Nephron progenitor cell (in vitro differentiated cells): ENCODE data around the gene TNPO3.

Experiments used
- DNase-seq: peaks from one replicate; pipeline ENCODE4 v3.0.0; 2021
- H3K27ac Mint-ChIP-seq: 2 replicates; pipeline ENCODE4 v1.8.0; 2021; ENCODE audit warnings: mild to moderate bottlenecking, moderate library complexity, mixed read lengths
- H3K27me3 Mint-ChIP-seq: 2 replicates; pipeline ENCODE4 v1.8.0; 2021; ENCODE audit warnings: mild to moderate bottlenecking, low read depth, mixed read lengths; ENCODE audit not compliant: poor library complexity
- H3K36me3 Mint-ChIP-seq: 2 replicates; pipeline ENCODE4 v1.8.0; 2021; ENCODE audit warnings: low read depth, mixed read lengths
- H3K4me1 Mint-ChIP-seq: 2 replicates; pipeline ENCODE4 v1.8.0; 2021; ENCODE audit warnings: mixed read lengths
- H3K4me3 Mint-ChIP-seq: 2 replicates; pipeline ENCODE4 v1.8.0; 2021; ENCODE audit warnings: mild to moderate bottlenecking, moderate library complexity, mixed read lengths
- H3K9me3 Mint-ChIP-seq: 2 replicates; pipeline ENCODE4 v1.8.0; 2021; ENCODE audit warnings: mild to moderate bottlenecking, moderate library complexity, mixed read lengths
- CTCF ChIP-seq: fragments of 200-600 bp; sonication (generic); IDR thresholded peaks from 2 replicates; pipeline ENCODE4 v1.5.0; 2021; ENCODE audit warnings: antibody characterized with exemption

TNPO3 gene

GRCh38 chr7:128941946-128942526 lies 112.9 kb downstream of the TNPO3 start:
- Mint-ChIP-seq H3K36me3 (no peaks in the 10 kb centered on the region), H3K27ac (no peak overlapping the region), H3K4me3 (no peak overlapping the region), H3K27me3 (peaks cover 52% of the 10 kb centered on the region), H3K4me1 (peaks cover 13% of the 10 kb centered on the region), H3K9me3 (no peaks in the 10 kb centered on the region)
- DNase-seq: no peak
- no peak for TF ChIP-seq CTCF

GRCh38 chr7:128941323-128941890 lies 113.5 kb downstream of the TNPO3 start:
- H3K4me1 Mint-ChIP-seq: peaks cover 16% of the 10 kb centered on the region

GRCh38 chr7:128940494-128941322 lies 114.2 kb downstream of the TNPO3 start:
- Mint-ChIP-seq H3K36me3 (no peaks in the 10 kb centered on the region), H3K27me3 (peaks cover 65% of the 10 kb centered on the region), H3K4me1 (peaks cover 16% of the 10 kb centered on the region), H3K4me3 (no peak overlapping the region), H3K9me3 (no peaks in the 10 kb centered on the region), H3K27ac (no peak overlapping the region)
- TF ChIP-seq CTCF: no peak
- no peak for DNase-seq

More at GRCh38 chr7:128941323-128941890, 113.5 kb downstream of the TNPO3 start:
- Mint-ChIP-seq H3K4me3 (no peak overlapping the region), H3K27ac (no peak overlapping the region), H3K9me3 (no peaks in the 10 kb centered on the region), H3K36me3 (no peaks in the 10 kb centered on the region), H3K27me3 (peaks cover 58% of the 10 kb centered on the region)
- TF ChIP-seq CTCF: no peak
- DNase-seq: no peak

- H3K9me3 Mint-ChIP-seq: no peaks in the 10 kb centered on the region
- H3K4me3 Mint-ChIP-seq: no peak overlapping the region
- DNase-seq: no peak
- H3K27me3 Mint-ChIP-seq: peaks cover 70% of the 10 kb centered on the region
- TF ChIP-seq CTCF: no peak
- H3K27ac Mint-ChIP-seq: no peak overlapping the region
- H3K4me1 Mint-ChIP-seq: peaks cover 16% of the 10 kb centered on the region
- no peaks in the 10 kb centered on the region for H3K36me3 Mint-ChIP-seq
These were observed 115.0 kb downstream of the TNPO3 start for GRCh38 chr7:128939861-128940410.

- H3K9me3 Mint-ChIP-seq: no peaks in the 10 kb centered on the region
- no peaks in the 10 kb centered on the region for H3K36me3 Mint-ChIP-seq
- H3K27ac Mint-ChIP-seq: no peak overlapping the region
- H3K4me1 Mint-ChIP-seq: peaks cover 16% of the 10 kb centered on the region
- TF ChIP-seq CTCF: no peak
- DNase-seq: no peak
- peaks cover 76% of the 10 kb centered on the region for H3K27me3 Mint-ChIP-seq
- H3K4me3 Mint-ChIP-seq: no peak overlapping the region
These were observed 115.6 kb downstream of the TNPO3 start for GRCh38 chr7:128939075-128939860.
